ENCODE data around the gene PPP1R9B.
A peak's percentile ranks its signal among the peaks of the same experiment; 100 is the strongest.

Gene PPP1R9B

DNA sequence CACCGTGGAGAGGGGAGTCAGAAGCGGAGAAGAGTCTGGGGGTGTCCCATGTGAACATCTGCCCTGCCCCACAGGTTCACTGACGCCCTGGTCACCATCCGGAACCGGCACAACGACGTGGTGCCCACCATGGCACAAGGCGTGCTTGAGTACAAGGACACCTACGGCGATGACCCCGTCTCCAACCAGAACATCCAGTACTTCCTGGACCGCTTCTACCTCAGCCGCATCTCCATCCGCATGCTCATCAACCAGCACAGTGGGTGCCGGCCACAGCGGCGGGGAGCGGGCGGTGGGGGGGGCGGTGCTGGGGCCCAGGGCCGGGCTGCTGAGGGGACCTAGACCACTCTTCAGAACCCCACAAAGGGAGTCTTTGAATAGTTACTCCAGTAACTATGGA lies 44.7 kb downstream of the PPP1R9B start:
- DNase-seq (ENCODE audit: low spot score), result no peak

DNA sequence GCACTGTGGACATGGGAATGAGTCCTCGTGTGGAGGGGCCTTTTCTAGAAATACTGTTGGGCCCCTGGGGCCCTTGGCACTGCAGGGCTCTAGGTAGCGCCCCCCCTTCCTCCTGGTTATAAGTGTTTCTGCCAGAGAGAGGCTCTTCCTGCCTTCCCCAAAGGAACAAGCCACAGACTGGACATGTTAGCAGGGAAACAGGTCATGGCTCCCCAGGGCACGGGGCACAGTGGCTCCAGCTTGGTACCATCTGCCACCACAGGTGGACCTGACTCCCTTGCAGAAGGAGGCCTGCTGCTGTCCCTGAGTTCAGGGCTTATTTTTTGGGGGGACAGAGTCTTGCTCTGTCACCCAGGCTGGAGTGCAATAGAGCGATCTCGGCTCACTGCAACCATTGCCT lies 46.5 kb downstream of the PPP1R9B start:
- no peak for DNase-seq (ENCODE audit: low spot score)

DNA sequence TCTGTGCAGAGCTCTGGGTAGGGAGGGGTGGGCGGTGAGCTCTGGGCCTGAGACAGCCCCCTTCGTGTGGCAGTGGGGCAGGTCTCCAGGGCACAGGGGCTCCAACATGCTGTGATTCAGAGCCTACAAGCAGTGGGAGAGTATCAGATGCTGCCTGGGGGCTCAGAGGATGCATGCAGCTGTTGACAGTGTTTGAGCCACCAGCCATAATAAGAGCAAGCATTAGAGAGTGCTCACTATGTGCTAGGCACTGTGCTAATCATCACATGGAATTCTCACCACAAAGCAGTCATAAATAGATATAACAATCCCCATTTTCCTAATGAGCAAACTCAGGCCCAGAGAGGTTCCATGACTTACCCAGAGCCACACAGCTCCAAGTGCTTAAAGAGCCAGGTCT lies 47.2 kb downstream of the PPP1R9B start:
- DNase-seq (ENCODE audit: low spot score), result no peak

DNA sequence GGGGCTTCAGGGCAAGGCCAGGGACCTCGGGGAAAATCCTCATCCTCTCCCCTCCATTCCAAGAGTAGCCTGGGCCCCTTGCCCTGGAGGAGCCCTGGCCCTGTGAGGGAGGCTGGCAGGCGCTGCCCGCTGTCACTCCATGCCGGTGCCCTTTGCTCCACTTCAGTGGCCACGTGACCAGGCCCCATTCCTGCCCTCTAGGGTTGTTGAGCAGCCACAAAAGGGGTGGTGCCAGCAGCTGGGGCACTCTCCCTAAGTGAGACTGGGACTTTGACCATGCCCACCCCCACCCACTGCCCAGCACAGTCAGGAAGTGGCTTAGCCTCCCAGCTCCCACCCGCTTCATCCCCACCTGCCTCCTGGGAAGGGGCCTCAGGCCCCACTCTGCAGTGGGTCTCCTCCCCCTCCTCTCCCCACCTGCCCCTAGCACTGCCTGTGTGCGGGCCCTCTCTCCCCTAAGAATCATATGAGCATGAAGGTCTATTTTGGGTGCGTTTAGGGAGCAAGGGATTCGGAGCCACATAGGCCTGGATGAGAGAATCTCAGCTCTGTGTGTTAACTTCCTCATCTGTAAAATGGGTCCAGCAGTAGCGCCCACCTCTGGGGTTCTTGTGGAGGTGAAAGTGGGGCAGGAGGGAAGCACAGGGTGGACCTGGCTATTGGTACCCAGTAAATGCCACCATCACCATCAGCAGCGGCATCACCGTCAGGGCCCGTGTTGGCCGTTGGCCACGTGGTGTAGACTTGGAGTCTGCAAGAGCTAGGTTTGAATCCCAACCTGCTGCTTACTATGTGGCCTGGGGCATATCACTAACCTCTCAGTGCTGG lies 48.1 kb downstream of the PPP1R9B start:
- DNase-seq (ENCODE audit: low spot score), result no peak

DNA sequence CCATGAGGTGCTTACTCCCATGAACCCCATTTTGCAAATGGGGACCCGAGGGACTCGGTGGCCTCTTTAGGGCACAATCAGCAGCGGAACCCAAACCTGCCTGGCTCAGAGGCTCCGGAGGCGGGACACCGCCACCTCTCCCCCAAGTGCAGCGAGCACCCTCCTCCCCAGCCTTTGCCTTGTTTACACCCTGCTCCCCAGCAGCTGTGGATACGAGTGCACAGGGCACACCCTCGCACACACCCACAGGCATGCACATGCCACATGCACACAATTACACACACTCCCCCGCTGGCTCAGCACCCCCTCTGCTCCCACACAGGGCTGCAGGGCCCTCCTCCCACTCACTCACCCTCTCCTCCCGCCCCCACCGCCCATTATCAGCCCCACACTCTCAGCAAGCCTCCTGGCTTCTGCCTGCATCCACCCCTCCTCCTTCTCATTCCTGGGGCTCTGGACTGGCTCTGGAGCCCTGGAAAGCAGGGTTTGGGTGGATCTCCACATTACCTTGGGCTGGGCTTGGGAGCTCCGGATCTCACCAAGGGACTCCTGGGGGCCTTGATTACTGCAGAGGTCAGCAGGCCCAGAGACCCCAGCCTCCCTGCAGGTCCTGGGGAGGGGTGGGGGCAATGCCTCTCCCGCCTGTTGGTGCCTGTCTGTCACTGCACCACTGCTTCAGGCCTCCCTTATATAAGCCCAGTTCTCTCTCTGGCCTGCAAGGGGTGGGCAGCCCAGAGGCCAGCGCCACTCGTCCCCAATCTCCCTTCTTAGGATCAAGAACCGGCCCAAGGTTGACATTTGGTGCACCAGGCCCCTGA lies 48.9 kb downstream of the PPP1R9B start:
- no peak for DNase-seq (ENCODE audit: low spot score)

DNA sequence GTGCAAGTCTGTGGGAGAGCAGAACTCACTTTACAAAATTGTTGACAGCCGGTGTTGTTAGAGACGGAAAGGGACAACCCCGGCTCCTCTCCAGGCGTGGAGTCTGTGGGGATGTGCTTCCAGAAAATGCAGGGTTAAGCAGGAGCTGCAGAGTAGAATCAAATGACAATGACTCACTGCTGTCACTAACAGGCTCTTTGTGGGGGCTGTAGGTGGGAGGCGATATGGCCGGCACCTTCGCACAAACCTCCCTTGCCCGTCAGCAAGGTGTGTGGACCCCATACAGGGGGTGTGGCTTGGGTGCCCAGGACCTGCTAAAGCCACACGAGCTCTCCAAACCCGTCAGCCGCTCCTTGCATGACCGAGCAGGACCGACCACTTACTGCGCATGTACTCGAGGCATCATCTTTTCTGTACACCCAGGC lies 49.5 kb downstream of the PPP1R9B start:
- DNase-seq (ENCODE audit: low spot score), result no peak

DNA sequence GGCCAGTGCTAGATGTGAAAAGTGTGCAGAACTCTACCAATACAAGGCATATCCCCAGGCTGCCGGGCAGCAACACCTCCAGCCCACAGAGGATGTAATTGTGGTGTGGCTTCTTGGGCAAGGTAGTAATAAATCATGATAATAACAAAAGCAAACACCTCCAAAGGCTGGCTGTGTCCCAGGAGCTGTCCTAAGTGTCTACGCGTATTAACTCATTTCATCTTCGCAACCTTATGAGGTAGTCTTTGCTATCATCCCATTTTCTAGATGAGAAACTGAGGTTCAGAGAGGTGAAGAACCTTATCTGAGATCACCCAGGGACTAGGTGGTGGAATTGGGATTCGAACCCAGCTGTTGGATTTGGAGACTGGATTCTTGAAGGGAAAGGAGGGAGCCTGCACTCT lies 50.0 kb downstream of the PPP1R9B start:
- no peak for DNase-seq (ENCODE audit: low spot score)

DNA sequence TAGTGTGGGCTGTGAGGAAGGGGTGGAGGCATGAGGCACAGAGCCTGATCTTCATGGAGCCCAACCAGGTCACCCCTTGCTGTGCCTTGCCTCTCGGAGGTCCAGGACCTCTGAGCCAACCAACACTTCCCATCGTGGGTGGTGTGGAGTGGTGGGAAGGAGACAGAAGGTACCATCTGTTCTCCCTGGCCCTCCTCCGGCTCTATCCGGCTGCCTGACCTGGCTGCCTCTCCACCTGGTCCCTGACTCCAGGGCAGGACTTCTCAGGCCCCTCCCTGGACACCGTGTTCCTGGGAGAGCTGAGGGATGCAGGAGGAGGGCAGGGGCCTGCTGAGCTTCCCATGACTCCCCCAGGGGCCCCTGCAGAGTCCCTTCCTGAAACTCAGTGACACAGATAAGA lies 51.5 kb downstream of the PPP1R9B start:
- DNase-seq (ENCODE audit: low spot score), result no peak

DNA sequence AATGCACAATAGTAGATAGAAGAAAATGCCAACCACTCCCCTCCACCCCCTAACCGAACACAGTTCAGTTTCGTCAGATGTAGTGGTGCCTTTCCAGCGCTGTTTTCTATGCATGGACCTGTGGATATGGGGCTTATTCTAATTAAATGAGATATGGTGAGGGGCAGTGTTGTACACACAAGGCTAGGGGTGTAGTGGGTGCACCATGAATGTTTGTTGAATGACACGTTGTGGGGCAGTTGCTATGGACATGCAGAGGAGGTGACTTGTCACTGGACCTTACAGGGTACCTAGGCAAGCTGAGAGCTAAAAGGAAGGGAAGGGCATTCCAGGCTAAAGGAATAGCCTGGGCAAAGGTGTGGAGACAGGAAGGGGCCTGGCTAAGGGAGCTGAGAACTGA lies 51.9 kb downstream of the PPP1R9B start:
- DNase-seq (ENCODE audit: low spot score), result no peak

DNA sequence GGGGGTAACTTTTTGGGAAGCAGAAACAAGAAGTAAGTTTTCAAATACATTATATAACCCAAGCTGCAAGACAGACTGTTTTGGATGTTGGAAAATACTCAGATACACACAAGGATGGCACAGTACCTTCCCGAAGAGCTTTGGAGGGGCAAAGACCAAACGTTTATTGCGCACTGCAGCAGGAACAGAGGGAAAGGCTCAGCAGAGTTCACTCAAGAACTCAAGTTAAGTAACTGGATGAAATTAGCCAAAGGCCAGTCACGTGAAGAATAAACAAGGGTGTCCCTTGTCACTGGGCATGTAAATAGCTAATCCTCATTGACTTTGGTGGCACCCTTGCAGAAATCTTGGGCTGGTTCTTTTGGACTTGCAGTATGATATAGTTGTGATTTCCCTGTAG lies 52.6 kb downstream of the PPP1R9B start:
- no peak for DNase-seq (ENCODE audit: low spot score)

DNA sequence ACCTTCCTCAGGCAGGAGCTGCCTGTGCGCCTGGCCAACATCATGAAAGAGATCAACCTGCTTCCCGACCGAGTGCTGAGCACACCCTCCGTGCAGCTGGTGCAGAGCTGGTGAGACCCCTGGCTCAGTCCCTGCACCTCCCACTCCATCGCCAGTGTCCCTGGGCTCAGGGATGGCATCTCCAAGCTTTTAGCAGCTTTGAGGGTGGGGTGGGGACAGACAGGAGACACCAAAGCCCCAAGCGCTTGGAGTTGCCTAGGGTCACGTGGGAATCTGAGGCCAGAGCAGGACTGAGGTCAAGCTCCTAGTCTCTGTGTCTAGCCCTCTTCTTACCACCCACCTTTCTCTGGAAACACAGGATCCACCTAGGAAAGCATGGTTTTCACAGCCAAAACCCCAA lies 53.0 kb downstream of the PPP1R9B start:
- no peak for DNase-seq (ENCODE audit: low spot score)

DNA sequence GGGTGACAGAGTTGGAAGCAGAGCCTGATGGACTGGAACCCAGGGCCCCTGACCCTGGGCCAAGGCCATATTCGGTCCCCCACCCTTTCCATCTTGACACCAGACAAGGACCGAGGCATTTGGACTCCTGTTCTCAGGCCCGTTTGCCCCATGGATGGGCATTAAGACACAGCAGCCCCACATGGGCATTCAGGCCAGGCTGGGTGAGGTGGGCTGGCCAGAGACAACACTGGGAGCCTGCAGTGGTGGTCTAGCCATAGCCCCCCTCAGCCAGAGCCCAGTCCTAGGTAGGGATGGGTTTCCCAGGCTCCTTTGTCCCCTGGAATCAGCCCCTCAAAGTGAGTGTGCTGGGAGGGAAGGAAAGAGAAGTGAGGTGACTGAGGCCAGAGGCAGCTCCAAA lies 53.7 kb downstream of the PPP1R9B start:
- DNase-seq (ENCODE audit: low spot score), result no peak

DNA sequence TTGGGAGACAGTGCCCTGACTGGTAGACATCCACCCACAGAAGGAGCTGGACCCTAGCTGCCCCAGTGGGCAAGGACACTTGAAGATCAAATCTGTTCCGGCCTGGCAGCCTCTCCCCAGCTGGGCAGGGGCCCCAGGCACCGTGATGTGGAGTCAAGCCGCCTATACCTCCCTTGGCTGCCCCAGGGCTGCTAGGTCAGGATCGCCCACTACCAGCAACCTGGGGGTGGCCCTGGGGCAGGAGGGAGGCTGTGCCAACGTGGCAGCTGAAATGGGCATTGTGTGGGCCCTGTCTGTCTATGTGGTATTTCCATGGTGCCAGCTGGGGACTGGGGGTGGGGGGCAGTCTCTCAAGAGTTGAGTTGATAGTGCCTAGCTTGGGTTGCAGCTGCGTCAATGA lies 54.4 kb downstream of the PPP1R9B start:
- no peak for DNase-seq (ENCODE audit: low spot score)

DNA sequence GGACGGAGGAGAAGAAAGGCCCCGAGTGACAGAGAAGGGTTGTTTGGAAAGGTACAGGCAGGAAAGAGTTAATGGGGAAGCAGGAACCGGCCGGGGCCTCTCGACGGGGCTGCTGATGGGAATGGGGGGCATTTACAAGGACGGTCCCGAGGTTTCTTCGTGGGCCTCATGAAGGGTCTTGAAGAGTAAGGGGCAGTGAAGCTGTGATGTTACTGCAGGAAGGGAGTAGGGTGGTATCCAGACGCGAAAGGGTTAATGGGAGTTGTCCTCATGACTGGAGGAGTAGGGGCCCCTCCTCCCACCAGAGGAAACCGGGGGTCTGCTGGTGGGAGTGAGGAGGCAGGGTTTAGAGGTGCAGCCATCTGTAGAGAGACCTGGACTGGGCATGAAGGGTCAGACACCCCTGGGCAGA lies 54.8 kb downstream of the PPP1R9B start:
- DNase-seq (ENCODE audit: low spot score), result no peak

DNA sequence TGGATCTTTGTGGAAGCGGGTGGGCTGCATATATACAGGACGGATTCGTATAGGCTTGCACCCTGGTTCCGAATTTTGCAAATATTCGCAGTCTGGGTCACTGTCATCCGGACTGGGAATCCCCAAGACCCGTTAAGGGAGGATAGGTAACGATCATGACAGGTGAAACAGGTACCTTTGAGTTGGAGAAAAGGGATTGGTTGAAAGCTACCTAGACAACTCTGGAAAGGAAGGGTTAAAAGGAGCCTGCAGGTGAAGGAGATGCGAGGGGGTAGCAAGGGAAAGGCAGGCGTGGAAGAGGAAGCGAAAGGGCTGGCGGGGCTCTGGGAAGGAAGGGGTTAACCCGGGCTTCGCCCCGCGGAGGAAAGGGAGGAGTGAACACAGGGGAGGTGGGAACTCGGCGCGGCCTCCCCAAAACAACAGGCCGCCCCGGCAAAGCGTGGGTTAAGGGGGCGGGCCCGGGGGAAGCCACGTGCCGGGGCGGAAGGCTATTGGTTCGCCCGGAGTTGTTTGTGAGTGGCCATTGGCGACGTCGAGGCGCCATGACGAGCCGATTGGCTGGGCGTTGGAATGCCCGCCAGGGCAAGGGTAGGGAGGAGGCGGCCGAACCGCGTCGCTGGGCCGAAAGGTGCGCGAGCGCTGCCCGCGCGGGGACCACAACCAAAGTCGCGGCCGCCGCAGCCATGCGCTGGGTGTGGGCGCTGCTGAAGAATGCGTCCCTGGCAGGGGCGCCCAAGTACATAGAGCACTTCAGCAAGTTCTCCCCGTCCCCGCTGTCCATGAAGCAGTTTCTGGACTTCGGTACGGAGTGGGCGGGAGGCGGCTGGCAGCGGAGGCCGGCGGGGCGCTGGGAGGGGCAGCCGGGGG lies 55.5 kb downstream of the PPP1R9B start, which contains the start of gene PDK2:
TSS of gene PDK2 (plus strand) at position 599 of the 867 bp plus-strand sequence. CDS start at position 684, 85 bp downstream.
- DNase-seq (ENCODE audit: low spot score), result peak; percentile 97

DNA sequence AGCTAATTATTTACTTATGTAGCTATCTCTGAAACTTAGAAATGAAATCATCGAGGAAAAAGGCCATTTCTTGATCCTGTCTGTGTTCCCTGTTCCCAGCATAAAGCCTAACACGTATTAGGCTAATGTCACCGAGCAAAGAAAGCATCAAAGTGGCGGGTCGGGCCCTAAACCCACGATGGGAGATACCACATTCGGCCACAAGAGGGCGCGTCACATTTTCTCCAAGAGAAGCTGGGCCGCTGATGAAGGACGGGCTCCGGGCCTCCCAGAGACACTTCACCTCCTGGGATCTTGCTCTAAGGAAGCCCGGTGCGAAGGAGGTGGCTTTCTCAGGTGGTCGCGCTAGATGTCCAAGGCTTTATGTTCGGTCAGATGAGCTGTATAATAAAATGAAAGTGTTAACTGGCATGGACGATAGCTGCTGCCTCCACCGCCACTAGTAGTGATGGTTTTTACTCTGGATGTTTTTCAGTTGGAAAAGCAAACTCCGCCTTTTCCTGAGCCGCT lies 56.2 kb downstream of the PPP1R9B start:
- peak; percentile 93 for DNase-seq (ENCODE audit: low spot score)

DNA sequence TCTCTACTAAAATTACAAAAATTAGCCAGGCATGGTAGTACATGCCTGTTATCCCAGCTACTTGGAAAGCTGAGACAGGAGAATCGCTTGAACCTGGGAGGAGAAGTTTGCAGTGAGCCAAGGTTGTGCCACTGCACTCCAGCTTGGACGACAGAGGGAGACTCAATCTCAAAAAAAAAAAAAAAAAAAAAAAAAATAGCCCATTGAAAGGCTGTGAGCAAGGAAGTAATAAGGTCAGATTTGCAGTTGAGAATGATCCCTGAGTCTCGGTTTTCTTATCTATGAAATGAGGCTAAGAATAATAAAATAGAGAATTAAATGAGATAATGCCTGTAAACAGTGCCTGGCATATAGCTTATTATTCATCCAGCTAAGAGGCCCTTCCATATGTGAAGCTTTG lies 56.7 kb downstream of the PPP1R9B start:
- no peak for DNase-seq (ENCODE audit: low spot score)

DNA sequence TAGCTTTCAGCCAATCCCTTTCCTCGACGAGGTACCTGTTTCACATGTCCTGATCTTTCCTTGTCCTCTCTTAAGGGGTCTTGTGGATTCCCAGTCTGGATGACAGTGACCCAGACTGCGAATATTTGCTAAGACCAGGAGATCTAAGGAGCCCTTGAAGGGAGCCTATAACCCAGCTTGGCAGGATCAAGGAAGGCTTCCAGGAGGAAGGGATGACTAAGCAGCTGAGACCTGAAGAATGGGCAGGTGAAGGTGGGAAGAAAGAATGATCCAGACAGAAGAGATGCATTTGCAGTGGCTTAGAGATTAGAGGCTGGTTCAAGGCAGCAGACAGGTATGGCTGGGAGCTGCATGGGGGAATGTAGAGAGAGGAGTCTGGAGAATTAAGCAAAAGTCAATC lies 57.2 kb downstream of the PPP1R9B start:
- DNase-seq (ENCODE audit: low spot score), result no peak

DNA sequence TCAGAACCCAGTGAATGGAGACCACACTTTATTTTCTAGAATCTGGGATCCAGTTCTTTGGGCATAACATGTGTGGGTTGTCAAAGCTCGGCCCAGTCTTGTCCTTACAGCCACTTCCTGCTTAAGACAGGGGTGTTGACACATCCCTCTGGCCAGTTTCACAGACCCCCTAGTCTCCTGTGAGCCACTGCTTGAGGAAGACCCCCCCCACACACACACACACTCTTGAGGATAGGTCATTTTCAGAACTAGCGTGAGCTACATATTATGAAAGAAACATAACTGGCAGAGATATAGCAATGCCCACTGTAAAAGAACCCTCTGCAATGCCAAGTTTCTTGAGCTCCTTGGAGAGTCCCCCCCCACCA lies 58.6 kb downstream of the PPP1R9B start:
- DNase-seq (ENCODE audit: low spot score), result no peak

DNA sequence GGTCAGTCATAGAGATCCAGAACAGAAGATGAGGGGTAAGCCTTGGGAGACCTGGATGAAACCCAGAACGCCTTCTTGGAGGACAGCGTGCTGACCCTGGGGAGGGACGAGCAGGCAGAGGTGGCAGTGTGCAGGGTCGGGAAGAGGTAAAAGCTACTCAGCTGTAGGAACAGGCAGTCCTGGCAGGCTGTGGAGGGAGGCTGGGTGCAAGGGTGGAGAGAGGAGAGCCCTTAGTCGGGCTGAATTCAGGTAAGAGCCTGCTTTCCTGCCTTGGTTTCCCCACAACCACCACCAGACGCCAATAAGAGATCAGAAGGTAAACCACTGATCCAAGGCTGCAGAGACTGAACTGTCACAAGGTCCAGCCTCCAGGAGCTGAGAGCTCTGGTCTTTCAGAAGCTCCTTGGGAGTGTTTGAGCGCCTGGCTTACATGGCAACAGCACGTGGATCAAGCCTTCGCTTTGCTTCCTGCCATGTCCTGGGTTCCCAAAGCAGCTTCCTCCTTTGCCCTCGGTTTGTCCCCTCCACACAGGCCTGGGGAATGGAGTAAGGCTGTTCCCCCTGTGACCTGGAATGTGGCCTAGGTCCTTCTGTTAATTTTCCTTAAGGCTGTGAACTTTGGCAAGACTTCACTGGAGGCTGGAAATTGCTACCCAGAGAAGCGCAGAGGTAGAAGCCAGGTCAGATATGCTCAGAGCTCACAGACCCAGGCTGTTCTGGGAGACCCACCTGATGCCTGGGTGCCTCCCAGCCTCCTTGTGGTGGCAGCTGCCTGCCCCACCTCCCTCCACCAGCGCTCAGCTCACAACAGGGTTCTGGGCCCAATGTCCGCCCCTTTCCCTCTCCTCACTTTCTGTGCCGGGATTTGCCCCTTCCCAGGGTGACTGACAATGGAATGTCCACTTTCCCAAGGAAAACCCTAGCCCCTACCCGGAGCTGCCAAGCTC lies 59.2 kb downstream of the PPP1R9B start:
- no peak for DNase-seq (ENCODE audit: low spot score)

DNA sequence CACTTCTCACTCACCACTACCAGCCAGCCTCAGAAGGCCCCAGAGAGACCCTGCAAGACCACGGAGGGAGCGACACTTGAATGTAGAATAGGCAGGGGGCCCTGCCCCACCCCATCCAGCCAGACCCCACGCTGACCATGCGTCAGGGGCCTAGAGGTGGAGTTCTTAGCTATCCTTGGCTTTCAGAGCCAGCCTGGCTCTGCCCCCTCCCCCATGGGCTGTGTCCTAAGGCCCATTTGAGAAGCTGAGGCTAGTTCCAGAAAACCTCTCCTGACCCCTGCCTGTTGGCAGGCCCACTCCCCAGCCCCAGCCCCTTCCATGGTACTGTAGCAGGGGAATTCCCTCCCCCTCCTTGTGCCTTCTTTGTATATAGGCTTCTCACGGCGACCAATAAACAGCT lies 60.4 kb downstream of the PPP1R9B start:
- DNase-seq (ENCODE audit: low spot score), result no peak
